HepG2 (cell line): ENCODE measurements around the gene SNX7. TPM values are rescaled to one million over a fixed set of nuclear protein-coding genes. Genes with fewer than 3 reads are reported as not detected.

Source experiments
- ATAC-seq: fragments of 200-7000 bp; cut with Tn5 transposase; 3 replicates; pipeline ENCODE4 v1.9.1; 2020; ENCODE audit warnings: mild to moderate bottlenecking, moderate library complexity
- BruUV-seq: library from RNA; stranded (reverse); fragments of 400-500 nt; replicated peaks from 2 replicates; lab custom pipeline; 2021; lab: Mats Ljungman, UMichigan
- CTCF ChIA-PET: fragments of 300-600 bp; formaldehyde crosslinking; extraction: SDS; loops from one replicate; lab custom pipeline; 2021; ENCODE audit warnings: low total read pairs, inconsistent platforms, low intra/inter-chr PET ratio; lab: Yijun Ruan, JAX
- POLR2A ChIA-PET: fragments of 350-600 bp; sonication (Branson Sonifier 250); formaldehyde crosslinking; loops from one replicate; lab custom pipeline; 2020; ENCODE audit warnings: antibody characterized with exemption, inconsistent platforms; lab: Yijun Ruan, JAX
- DNase-seq: peaks from one replicate; pipeline ENCODE4 v3.0.0-alpha.2; 2015; ENCODE audit warnings: low spot score
- FAIRE-seq: peaks from 3 replicates; lab custom pipeline; 2011; peaks lifted over from hg19 to GRCh38; lab: Jason Lieb, UNC
- H2AFZ ChIP-seq: one replicate; pipeline ENCODE4 v1.6.1; 2011; ENCODE audit warnings: low read length, inconsistent platforms
- H3K27ac ChIP-seq: fragments of 300-600 bp; 3 replicates; pipeline ENCODE4 v1.8.0; 2011; ENCODE audit warnings: mixed run types, mild to moderate bottlenecking, mixed read lengths, low read length, inconsistent platforms; ENCODE audit not compliant: insufficient read depth; ENCODE audit errors: extremely low read length
- H3K27me3 ChIP-seq, 2 experiments: fragments of 200-600 bp in 1 of 2; 2 replicates in 1 of 2; 3 replicates in 1 of 2; pipeline versions ENCODE4 v1.6.0 to v1.8.0; 2011; ENCODE audit warnings: low read length in 2 of 2, mild to moderate bottlenecking in 2 of 2, moderate library complexity in 2 of 2, inconsistent platforms in 1 of 2; ENCODE audit not compliant: insufficient read depth in 2 of 2, control insufficient read depth in 1 of 2
- H3K36me3 ChIP-seq, 2 experiments: fragments of 200-600 bp in 1 of 2; replicated peaks in 1 of 2; 2 replicates in 1 of 2; 3 replicates in 1 of 2; pipeline versions ENCODE4 v1.5.1 to v1.8.0; 2011; ENCODE audit warnings: low read length in 2 of 2, inconsistent platforms in 1 of 2; ENCODE audit not compliant: insufficient read depth in 2 of 2, control insufficient read depth in 1 of 2
- H3K4me1 ChIP-seq: 2 replicates; pipeline ENCODE4 v1.5.1; 2012; ENCODE audit warnings: low read length, inconsistent platforms; ENCODE audit not compliant: insufficient read depth
- H3K4me2 ChIP-seq: 2 replicates; pipeline ENCODE4 v1.6.0; 2011; ENCODE audit warnings: low read depth, low read length, inconsistent platforms
- H3K4me3 ChIP-seq, 3 experiments: fragments of 200-600 bp in 1 of 3; sonication (generic), shearing (Covaris generic) in 1 of 3; replicated peaks in 1 of 3; 2 replicates each; pipeline ENCODE4 v1.5.1; 2011 to 2016; ENCODE audit warnings: low read length in 3 of 3, inconsistent platforms in 2 of 3, low read depth in 2 of 3, mild to moderate bottlenecking in 2 of 3, control low read depth in 1 of 3, mixed read lengths in 1 of 3; ENCODE audit not compliant: insufficient read depth in 1 of 3
- H3K79me2 ChIP-seq: one replicate; pipeline ENCODE4 v1.6.1; 2011; ENCODE audit warnings: low read length, inconsistent platforms; ENCODE audit not compliant: insufficient read depth
- H3K9ac ChIP-seq: 2 replicates; pipeline ENCODE4 v1.6.0; 2011; ENCODE audit warnings: mild to moderate bottlenecking, low read depth, low read length, inconsistent platforms; ENCODE audit not compliant: insufficient read depth
- H3K9me3 ChIP-seq: 2 replicates; pipeline ENCODE4 v1.5.1; 2012; ENCODE audit warnings: mild to moderate bottlenecking, low read length
- H4K20me1 ChIP-seq: 2 replicates; pipeline ENCODE4 v1.6.0; 2011; ENCODE audit warnings: inconsistent platforms, mild to moderate bottlenecking, low read length, moderate library complexity; ENCODE audit not compliant: insufficient read depth
- ASH2L ChIP-seq: fragments of 300-600, 200-600 bp; sonication (generic); IDR thresholded peaks from 2 replicates; pipeline ENCODE4 v1.7.0; 2017; ENCODE audit warnings: low read depth, mild to moderate bottlenecking, moderate library complexity, mixed read lengths, low read length; ENCODE audit not compliant: insufficient read length
- EEA1 ChIP-seq: sonication (generic); formaldehyde crosslinking; IDR thresholded peaks from 2 replicates; pipeline ENCODE4 v1.5.1; 2020; ENCODE audit warnings: mild to moderate bottlenecking, missing genetic modification reagents, borderline replicate concordance
- FOXK2 ChIP-seq: fragments of 450-650 bp; IDR thresholded peaks from 2 replicates; pipeline ENCODE4 v1.6.1; 2016
- NAIF1 ChIP-seq: sonication (generic); formaldehyde crosslinking; IDR thresholded peaks from 2 replicates; pipeline ENCODE4 v1.5.0; 2020; ENCODE audit warnings: mild to moderate bottlenecking, missing genetic modification reagents, borderline replicate concordance
- ZNF660 ChIP-seq: sonication (generic); formaldehyde crosslinking; IDR thresholded peaks from 2 replicates; pipeline ENCODE4 v1.5.1; 2020; ENCODE audit warnings: mild to moderate bottlenecking, low read depth, missing genetic modification reagents, borderline replicate concordance
- ZSCAN29 ChIP-seq: sonication (generic); formaldehyde crosslinking; conservative IDR thresholded peaks from 2 replicates; pipeline ENCODE4 v1.4.0; 2020; ENCODE audit warnings: mild to moderate bottlenecking, missing genetic modification reagents
- ZSCAN5A ChIP-seq: sonication (generic); formaldehyde crosslinking; IDR thresholded peaks from 2 replicates; pipeline ENCODE4 v1.8.0; 2022; ENCODE audit warnings: mild to moderate bottlenecking, missing genetic modification reagents, borderline replicate concordance
- WGBS: methylation state at CpG from one replicate; pipeline ENCODE4 v1.1.6; 2017; ENCODE audit warnings: low lambda C conversion rate; 5-methylcytosine and 5-hydroxymethylcytosine counted together
- in situ Hi-C: cut with HindIII; loops from 2 replicates; pipeline ENCODE4 v1.10.0; 2017; ENCODE audit warnings: low pct_unique_long_range_greater_than_20kb; ENCODE audit not compliant: extremely low pct_ligation_motif_present
- intact Hi-C: fragments of 100-400 bp; cut with micrococcal nuclease; formaldehyde crosslinking; loops from one replicate; pipeline ENCODE4 v1.10.0; 2022; ENCODE audit not compliant: unreplicated experiment
- polyA plus RNA-seq, 8 experiments: library from polyadenylated mRNA; depleted of rRNA in 3 of 8; stranded (reverse) in 7 of 8; unstranded in 1 of 8; fragments of >200 nt; fragmentation: Illumina TruSeq in 4 of 8; extraction: Trizol in 4 of 8; gene quantifications; 2 replicates each; pipeline versions ENCODE4 v1.2.1 to v1.2.3, GENCODE V29; 2011 to 2016; ENCODE audit warnings: low read depth in 4 of 8, missing spikeins in 1 of 8, mixed read lengths in 1 of 8; ENCODE audit not compliant: insufficient read depth in 1 of 8
- total RNA-seq, 5 experiments: library from RNA; depleted of rRNA; stranded (reverse); fragments of >200 nt; fragmentation: Illumina TruSeq; extraction: Trizol; gene quantifications; 2 replicates each; pipeline ENCODE4 v1.2.3, GENCODE V29; 2016; ENCODE audit warnings: low read depth in 1 of 5
- TF ChIP-seq, protein P1 (sequence below): IDR thresholded peaks from 2 replicates; pipeline ENCODE4 v1.6.1; 2012; ENCODE audit warnings: low read length, improper control_type of control experiment
- TF ChIP-seq, protein P2 (sequence below): sonication (generic); formaldehyde crosslinking; IDR thresholded peaks from 2 replicates; pipeline ENCODE4 v1.5.0; 2020; ENCODE audit warnings: mild to moderate bottlenecking, missing genetic modification reagents, borderline replicate concordance
- TF ChIP-seq, protein P3 (sequence below): fragments of 450-650 bp; IDR thresholded peaks from 2 replicates; pipeline ENCODE4 v1.6.1; 2017

Gene SNX7
- total and polyA plus RNA-seq, 2 of the 13 experiments (the other 11 are each of a cell fraction or from before 2014, with no cell fraction given), result 14.3 to 33.5 TPM

GRCh38 chr1:98705591-98705990, 44.1 kb downstream of the SNX7 start:
- TF ChIP-seq, protein P1, sequence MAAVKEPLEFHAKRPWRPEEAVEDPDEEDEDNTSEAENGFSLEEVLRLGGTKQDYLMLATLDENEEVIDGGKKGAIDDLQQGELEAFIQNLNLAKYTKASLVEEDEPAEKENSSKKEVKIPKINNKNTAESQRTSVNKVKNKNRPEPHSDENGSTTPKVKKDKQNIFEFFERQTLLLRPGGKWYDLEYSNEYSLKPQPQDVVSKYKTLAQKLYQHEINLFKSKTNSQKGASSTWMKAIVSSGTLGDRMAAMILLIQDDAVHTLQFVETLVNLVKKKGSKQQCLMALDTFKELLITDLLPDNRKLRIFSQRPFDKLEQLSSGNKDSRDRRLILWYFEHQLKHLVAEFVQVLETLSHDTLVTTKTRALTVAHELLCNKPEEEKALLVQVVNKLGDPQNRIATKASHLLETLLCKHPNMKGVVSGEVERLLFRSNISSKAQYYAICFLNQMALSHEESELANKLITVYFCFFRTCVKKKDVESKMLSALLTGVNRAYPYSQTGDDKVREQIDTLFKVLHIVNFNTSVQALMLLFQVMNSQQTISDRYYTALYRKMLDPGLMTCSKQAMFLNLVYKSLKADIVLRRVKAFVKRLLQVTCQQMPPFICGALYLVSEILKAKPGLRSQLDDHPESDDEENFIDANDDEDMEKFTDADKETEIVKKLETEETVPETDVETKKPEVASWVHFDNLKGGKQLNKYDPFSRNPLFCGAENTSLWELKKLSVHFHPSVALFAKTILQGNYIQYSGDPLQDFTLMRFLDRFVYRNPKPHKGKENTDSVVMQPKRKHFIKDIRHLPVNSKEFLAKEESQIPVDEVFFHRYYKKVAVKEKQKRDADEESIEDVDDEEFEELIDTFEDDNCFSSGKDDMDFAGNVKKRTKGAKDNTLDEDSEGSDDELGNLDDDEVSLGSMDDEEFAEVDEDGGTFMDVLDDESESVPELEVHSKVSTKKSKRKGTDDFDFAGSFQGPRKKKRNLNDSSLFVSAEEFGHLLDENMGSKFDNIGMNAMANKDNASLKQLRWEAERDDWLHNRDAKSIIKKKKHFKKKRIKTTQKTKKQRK, result no peak
- TF ChIP-seq ZSCAN5A, result no peak
- TF ChIP-seq, protein P2, sequence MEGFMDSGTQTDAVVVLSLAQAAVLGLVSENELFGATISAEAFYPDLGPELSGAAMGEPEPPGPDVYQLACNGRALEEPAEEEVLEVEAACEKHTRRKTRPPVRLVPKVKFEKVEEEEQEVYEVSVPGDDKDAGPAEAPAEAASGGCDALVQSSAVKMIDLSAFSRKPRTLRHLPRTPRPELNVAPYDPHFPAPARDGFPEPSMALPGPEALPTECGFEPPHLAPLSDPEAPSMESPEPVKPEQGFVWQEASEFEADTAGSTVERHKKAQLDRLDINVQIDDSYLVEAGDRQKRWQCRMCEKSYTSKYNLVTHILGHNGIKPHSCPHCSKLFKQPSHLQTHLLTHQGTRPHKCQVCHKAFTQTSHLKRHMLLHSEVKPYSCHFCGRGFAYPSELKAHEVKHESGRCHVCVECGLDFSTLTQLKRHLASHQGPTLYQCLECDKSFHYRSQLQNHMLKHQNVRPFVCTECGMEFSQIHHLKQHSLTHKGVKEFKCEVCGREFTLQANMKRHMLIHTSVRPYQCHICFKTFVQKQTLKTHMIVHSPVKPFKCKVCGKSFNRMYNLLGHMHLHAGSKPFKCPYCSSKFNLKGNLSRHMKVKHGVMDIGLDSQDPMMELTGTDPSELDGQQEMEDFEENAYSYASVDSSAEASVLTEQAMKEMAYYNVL (CRISPR knock-in tag), result no peak
- TF ChIP-seq NAIF1 (CRISPR knock-in tag), result no peak
- TF ChIP-seq, protein P3, sequence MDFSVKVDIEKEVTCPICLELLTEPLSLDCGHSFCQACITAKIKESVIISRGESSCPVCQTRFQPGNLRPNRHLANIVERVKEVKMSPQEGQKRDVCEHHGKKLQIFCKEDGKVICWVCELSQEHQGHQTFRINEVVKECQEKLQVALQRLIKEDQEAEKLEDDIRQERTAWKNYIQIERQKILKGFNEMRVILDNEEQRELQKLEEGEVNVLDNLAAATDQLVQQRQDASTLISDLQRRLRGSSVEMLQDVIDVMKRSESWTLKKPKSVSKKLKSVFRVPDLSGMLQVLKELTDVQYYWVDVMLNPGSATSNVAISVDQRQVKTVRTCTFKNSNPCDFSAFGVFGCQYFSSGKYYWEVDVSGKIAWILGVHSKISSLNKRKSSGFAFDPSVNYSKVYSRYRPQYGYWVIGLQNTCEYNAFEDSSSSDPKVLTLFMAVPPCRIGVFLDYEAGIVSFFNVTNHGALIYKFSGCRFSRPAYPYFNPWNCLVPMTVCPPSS, result no peak
- TF ChIP-seq ZNF660 (CRISPR knock-in tag), result no peak
- no peak for TF ChIP-seq ZSCAN29 (CRISPR knock-in tag)
- no peak for TF ChIP-seq FOXK2
- TF ChIP-seq EEA1, result no peak
- TF ChIP-seq ASH2L, result no peak
- no peaks in the 10 kb centered on the region for H3K27me3 ChIP-seq
- peaks cover 1 to 2% of the 10 kb centered on the region in 2 experiments; a peak in 1 of 5 replicates for H3K36me3 ChIP-seq
- no peaks in the 10 kb centered on the region for H3K4me1 ChIP-seq
- H3K4me2 ChIP-seq, result no peak overlapping the region
- WGBS, result 97% methylated on average over 2 of the region's 2 CpGs
- POLR2A ChIA-PET, result no interaction called here
- DNase-seq (no peak), ATAC-seq (no peak), FAIRE-seq (no peak)
- no TSS peak for BruUV-seq
- intact Hi-C loops (no loop called here), in situ Hi-C loops (no loop called here)
- no peak overlapping the region for H3K27ac ChIP-seq
- CTCF ChIA-PET, result no interaction called here
- no peak overlapping the region for H2AFZ ChIP-seq
- H3K9me3 ChIP-seq, result no peaks in the 10 kb centered on the region
- no peaks in the 10 kb centered on the region for H3K79me2 ChIP-seq
- H3K9ac ChIP-seq, result no peak overlapping the region
- H4K20me1 ChIP-seq, result no peaks in the 10 kb centered on the region
- no peak overlapping the region for H3K4me3 ChIP-seq
